HepG2 (cell line): ENCODE results near the gene IL27RA. TPM values are rescaled to one million over a fixed set of nuclear protein-coding genes. Genes with fewer than 3 reads are reported as not detected.
A peak's percentile ranks its signal among the peaks of the same experiment; 100 is the strongest.

Experiments used
- CHD2 ChIP-seq: IDR thresholded peaks from 2 replicates; pipeline ENCODE4 v1.6.1; 2011; ENCODE audit warnings: low read depth, low read length, improper control_type of control experiment
- HNF1B ChIP-seq: sonication (generic); formaldehyde crosslinking; IDR thresholded peaks from 2 replicates; pipeline ENCODE4 v1.5.1; 2020; ENCODE audit warnings: mild to moderate bottlenecking, moderate library complexity, missing genetic modification reagents
- HOXA3 ChIP-seq: sonication (generic); formaldehyde crosslinking; IDR thresholded peaks from 2 replicates; pipeline ENCODE4 v1.5.0; 2020; ENCODE audit warnings: missing genetic modification reagents
- KAT7 ChIP-seq: IDR thresholded peaks from 2 replicates; pipeline ENCODE4 v1.6.1; 2018; ENCODE audit warnings: borderline replicate concordance, missing compliant biosample characterization
- NRL ChIP-seq: sonication (generic); formaldehyde crosslinking; IDR thresholded peaks from 2 replicates; pipeline ENCODE4 v1.5.0; 2020; ENCODE audit warnings: missing genetic modification reagents, mild to moderate bottlenecking, moderate library complexity, borderline replicate concordance
- ONECUT2 ChIP-seq: sonication (generic); formaldehyde crosslinking; IDR thresholded peaks from 2 replicates; pipeline ENCODE4 v1.4.0; 2020; ENCODE audit warnings: missing genetic modification reagents
- POLR2G ChIP-seq: fragments of 200-400 bp; formaldehyde crosslinking; IDR thresholded peaks from 2 replicates; pipeline ENCODE4 v1.6.1; 2018; ENCODE audit warnings: mild to moderate bottlenecking, low read depth, low read length, moderate library complexity
- SAFB2 ChIP-seq: sonication (generic); formaldehyde crosslinking; IDR thresholded peaks from 2 replicates; pipeline ENCODE4 v1.5.1; 2020; ENCODE audit warnings: missing genetic modification reagents, low read depth, mild to moderate bottlenecking, borderline replicate concordance
- SP4 ChIP-seq: sonication (generic); formaldehyde crosslinking; IDR thresholded peaks from 2 replicates; pipeline ENCODE4 v1.8.1; 2023; ENCODE audit warnings: mild to moderate bottlenecking, missing genetic modification reagents
- TARDBP ChIP-seq: sonication (generic); formaldehyde crosslinking; IDR thresholded peaks from 2 replicates; pipeline ENCODE4 v1.8.0; 2022; ENCODE audit warnings: mild to moderate bottlenecking, missing genetic modification reagents
- TP53 ChIP-seq: sonication (generic); formaldehyde crosslinking; conservative IDR thresholded peaks from 2 replicates; pipeline ENCODE4 v1.4.0; 2020; ENCODE audit warnings: missing genetic modification reagents
- ZBTB3 ChIP-seq: sonication (generic); formaldehyde crosslinking; IDR thresholded peaks from 2 replicates; pipeline ENCODE4 v1.4.0; 2020; ENCODE audit warnings: low read depth, mild to moderate bottlenecking, moderate library complexity, missing genetic modification reagents, borderline replicate concordance
- ZNF224 ChIP-seq: sonication (generic); formaldehyde crosslinking; IDR thresholded peaks from 2 replicates; pipeline ENCODE4 v1.5.0; 2020; ENCODE audit warnings: mild to moderate bottlenecking, missing genetic modification reagents
- ZNF326 ChIP-seq: sonication (generic); formaldehyde crosslinking; IDR thresholded peaks from 2 replicates; pipeline ENCODE4 v1.4.0; 2020; ENCODE audit warnings: missing genetic modification reagents, borderline replicate concordance
- ZNF33B ChIP-seq: sonication (generic); formaldehyde crosslinking; IDR thresholded peaks from 2 replicates; pipeline ENCODE4 v1.5.1; 2020; ENCODE audit warnings: mild to moderate bottlenecking, missing genetic modification reagents
- ZNF552 ChIP-seq: sonication (generic); formaldehyde crosslinking; IDR thresholded peaks from 2 replicates; pipeline ENCODE4 v1.9.0; 2022; ENCODE audit warnings: missing genetic modification reagents, mild to moderate bottlenecking, borderline replicate concordance
- ZNF607 ChIP-seq: sonication (generic); formaldehyde crosslinking; IDR thresholded peaks from 2 replicates; pipeline ENCODE4 v1.5.1; 2020; ENCODE audit warnings: missing genetic modification reagents, mild to moderate bottlenecking, borderline replicate concordance
- polyA plus RNA-seq, 8 experiments: library from polyadenylated mRNA; depleted of rRNA in 3 of 8; stranded (reverse) in 7 of 8; unstranded in 1 of 8; fragments of >200 nt; fragmentation: Illumina TruSeq in 4 of 8; extraction: Trizol in 4 of 8; gene quantifications; 2 replicates each; pipeline versions ENCODE4 v1.2.1 to v1.2.3, GENCODE V29; 2011 to 2016; ENCODE audit warnings: low read depth in 4 of 8, missing spikeins in 1 of 8, mixed read lengths in 1 of 8; ENCODE audit not compliant: insufficient read depth in 1 of 8
- total RNA-seq, 5 experiments: library from RNA; depleted of rRNA; stranded (reverse); fragments of >200 nt; fragmentation: Illumina TruSeq; extraction: Trizol; gene quantifications; 2 replicates each; pipeline ENCODE4 v1.2.3, GENCODE V29; 2016; ENCODE audit warnings: low read depth in 1 of 5
- TF ChIP-seq, protein P1 (sequence below): sonication (generic); formaldehyde crosslinking; IDR thresholded peaks from 2 replicates; pipeline ENCODE4 v1.4.0; 2020; ENCODE audit warnings: missing genetic modification reagents; ENCODE audit errors: not compliant biosample characterization
- TF ChIP-seq, protein P2 (sequence below): sonication (generic); formaldehyde crosslinking; IDR thresholded peaks from 2 replicates; pipeline ENCODE4 v1.9.0; 2022; ENCODE audit warnings: missing genetic modification reagents, mild to moderate bottlenecking, borderline replicate concordance
- TF ChIP-seq, protein P3 (sequence below): sonication (generic); formaldehyde crosslinking; IDR thresholded peaks from 2 replicates; pipeline ENCODE4 v1.4.0; 2020; ENCODE audit warnings: missing genetic modification reagents, borderline replicate concordance

Gene IL27RA
- total and polyA plus RNA-seq, 2 of the 13 experiments (the other 11 are each of a cell fraction or from before 2014, with no cell fraction given) = 3.5 to 8.1 TPM

DNA sequence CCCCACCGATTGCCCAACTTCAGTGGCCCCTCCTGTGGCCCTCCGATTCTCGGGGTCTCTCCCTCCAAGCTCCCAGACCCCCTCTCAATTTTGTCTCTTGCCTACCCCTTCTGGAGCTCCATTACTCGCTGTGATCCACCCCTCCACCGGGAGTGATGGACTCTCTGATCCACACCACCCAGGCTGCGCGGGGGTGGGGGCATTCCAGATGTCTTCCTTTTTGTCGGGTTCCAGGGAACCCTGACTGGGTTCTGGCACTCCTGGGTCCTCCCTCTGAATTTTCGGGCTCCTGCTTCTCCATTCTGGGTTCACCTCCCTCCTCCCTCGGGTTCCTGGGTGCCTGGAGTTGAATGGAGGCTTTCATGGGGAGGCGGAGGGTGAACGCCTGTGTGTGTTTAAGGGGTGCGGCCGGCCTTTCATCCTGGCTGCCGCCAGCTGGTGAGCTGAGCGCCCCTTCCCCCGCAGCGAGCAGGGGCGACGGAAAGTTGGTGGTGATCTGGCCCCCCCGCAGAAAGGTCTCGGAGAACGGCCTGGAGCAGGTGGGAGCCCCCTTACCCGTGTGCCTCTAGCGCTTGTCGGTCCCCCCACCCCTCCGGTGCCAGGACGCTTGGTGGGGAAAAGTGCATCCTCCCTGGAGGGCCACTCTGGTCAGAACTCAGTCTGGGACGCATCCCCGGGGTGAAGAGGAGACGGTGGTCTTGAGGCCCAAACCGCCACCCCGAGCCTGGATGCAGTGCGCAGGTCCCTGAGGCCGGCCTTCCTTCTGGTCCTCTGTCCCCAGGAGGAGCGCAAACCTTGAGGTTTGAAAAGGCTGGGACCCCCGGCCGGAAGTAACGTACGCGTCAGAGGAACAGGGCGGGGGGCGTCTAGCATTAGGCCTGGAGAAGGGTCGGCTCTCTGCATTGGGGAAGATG lies 42.6 kb downstream of the IL27RA start (continued):
- TF ChIP-seq ZNF326 (CRISPR knock-in tag) = no peak
- TF ChIP-seq SAFB2 (CRISPR knock-in tag) = no peak
- TF ChIP-seq ONECUT2 (CRISPR knock-in tag) = no peak
- TF ChIP-seq HOXA3 = no peak; the same call in 1 of the 2 replicates
- TF ChIP-seq, protein P1, sequence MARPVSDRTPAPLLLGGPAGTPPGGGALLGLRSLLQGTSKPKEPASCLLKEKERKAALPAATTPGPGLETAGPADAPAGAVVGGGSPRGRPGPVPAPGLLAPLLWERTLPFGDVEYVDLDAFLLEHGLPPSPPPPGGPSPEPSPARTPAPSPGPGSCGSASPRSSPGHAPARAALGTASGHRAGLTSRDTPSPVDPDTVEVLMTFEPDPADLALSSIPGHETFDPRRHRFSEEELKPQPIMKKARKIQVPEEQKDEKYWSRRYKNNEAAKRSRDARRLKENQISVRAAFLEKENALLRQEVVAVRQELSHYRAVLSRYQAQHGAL (CRISPR knock-in tag) = no peak
- 0 out of 2 replicates have a peak, but pooled peaks have one; percentile 30 for TF ChIP-seq NRL (CRISPR knock-in tag)
- 0 out of 2 replicates have a peak, but pooled peaks have one; percentile 44 for TF ChIP-seq ZNF552
- TF ChIP-seq TP53 (CRISPR knock-in tag) = no peak
- TF ChIP-seq SP4 (CRISPR knock-in tag) = 0 out of 2 replicates have a peak, but pooled peaks have one; percentile 28
- TF ChIP-seq ZNF33B (CRISPR knock-in tag) = 0 out of 2 replicates have a peak, but pooled peaks have one; percentile 19
- TF ChIP-seq, protein P2, sequence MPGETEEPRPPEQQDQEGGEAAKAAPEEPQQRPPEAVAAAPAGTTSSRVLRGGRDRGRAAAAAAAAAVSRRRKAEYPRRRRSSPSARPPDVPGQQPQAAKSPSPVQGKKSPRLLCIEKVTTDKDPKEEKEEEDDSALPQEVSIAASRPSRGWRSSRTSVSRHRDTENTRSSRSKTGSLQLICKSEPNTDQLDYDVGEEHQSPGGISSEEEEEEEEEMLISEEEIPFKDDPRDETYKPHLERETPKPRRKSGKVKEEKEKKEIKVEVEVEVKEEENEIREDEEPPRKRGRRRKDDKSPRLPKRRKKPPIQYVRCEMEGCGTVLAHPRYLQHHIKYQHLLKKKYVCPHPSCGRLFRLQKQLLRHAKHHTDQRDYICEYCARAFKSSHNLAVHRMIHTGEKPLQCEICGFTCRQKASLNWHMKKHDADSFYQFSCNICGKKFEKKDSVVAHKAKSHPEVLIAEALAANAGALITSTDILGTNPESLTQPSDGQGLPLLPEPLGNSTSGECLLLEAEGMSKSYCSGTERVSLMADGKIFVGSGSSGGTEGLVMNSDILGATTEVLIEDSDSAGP = peak; percentile 29; the same call in 1 of the 2 replicates
- TF ChIP-seq, protein P3, sequence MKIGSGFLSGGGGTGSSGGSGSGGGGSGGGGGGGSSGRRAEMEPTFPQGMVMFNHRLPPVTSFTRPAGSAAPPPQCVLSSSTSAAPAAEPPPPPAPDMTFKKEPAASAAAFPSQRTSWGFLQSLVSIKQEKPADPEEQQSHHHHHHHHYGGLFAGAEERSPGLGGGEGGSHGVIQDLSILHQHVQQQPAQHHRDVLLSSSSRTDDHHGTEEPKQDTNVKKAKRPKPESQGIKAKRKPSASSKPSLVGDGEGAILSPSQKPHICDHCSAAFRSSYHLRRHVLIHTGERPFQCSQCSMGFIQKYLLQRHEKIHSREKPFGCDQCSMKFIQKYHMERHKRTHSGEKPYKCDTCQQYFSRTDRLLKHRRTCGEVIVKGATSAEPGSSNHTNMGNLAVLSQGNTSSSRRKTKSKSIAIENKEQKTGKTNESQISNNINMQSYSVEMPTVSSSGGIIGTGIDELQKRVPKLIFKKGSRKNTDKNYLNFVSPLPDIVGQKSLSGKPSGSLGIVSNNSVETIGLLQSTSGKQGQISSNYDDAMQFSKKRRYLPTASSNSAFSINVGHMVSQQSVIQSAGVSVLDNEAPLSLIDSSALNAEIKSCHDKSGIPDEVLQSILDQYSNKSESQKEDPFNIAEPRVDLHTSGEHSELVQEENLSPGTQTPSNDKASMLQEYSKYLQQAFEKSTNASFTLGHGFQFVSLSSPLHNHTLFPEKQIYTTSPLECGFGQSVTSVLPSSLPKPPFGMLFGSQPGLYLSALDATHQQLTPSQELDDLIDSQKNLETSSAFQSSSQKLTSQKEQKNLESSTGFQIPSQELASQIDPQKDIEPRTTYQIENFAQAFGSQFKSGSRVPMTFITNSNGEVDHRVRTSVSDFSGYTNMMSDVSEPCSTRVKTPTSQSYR (CRISPR knock-in tag) = peak; percentile 62; the same call in 1 of the 2 replicates
- TF ChIP-seq CHD2 = no peak
- TF ChIP-seq ZNF607 = 0 out of 2 replicates have a peak, but pooled peaks have one; percentile 15
- no peak for TF ChIP-seq ZBTB3 (CRISPR knock-in tag)
- TF ChIP-seq POLR2G = peak; percentile 42; the same call in 1 of the 2 replicates
- TF ChIP-seq KAT7 (CRISPR knock-in tag) = 0 out of 2 replicates have a peak, but pooled peaks have one; percentile 8
- TF ChIP-seq TARDBP = no peak
- no peak for TF ChIP-seq HNF1B
- TF ChIP-seq ZNF224 (CRISPR knock-in tag) = peak; percentile 45; the same call in 1 of the 2 replicates
